Progenitor cell of endocrine pancreas (in vitro differentiated cells): ENCODE data around the gene INTS1. TPM values are rescaled to one million over a fixed set of nuclear protein-coding genes. Genes with fewer than 3 reads are reported as not detected.

Source experiments
- DNase-seq: peaks from one replicate; pipeline ENCODE4 v3.0.0; 2021; ENCODE audit warnings: low spot score; ENCODE audit not compliant: unreplicated experiment
- H3K27ac Mint-ChIP-seq: 2 replicates; pipeline ENCODE4 v1.8.0; 2021; ENCODE audit warnings: mild to moderate bottlenecking, moderate library complexity, mixed read lengths
- H3K27me3 Mint-ChIP-seq: 2 replicates; pipeline ENCODE4 v1.8.0; 2021; ENCODE audit warnings: mixed read lengths
- H3K36me3 Mint-ChIP-seq: 2 replicates; pipeline ENCODE4 v1.8.0; 2022; ENCODE audit warnings: mixed read lengths; ENCODE audit not compliant: insufficient read depth
- H3K4me1 Mint-ChIP-seq: 2 replicates; pipeline ENCODE4 v1.8.0; 2021; ENCODE audit warnings: low read depth, mixed read lengths
- H3K4me3 Mint-ChIP-seq: 2 replicates; pipeline ENCODE4 v1.8.0; 2021; ENCODE audit warnings: low read depth, mild to moderate bottlenecking, moderate library complexity, mixed read lengths
- H3K9me3 Mint-ChIP-seq: 2 replicates; pipeline ENCODE4 v1.8.0; 2021; ENCODE audit warnings: low read depth, mixed read lengths
- total RNA-seq: library from RNA; stranded (reverse); gene quantifications from 2 replicates; pipeline ENCODE4 v1.2.1, GENCODE V29; 2021
- TF ChIP-seq, protein P1 (sequence below): fragments of 200-600 bp; sonication (generic); IDR thresholded peaks from one replicate; pipeline ENCODE4 v1.5.0; 2021; ENCODE audit warnings: antibody characterized with exemption, mild to moderate bottlenecking; ENCODE audit not compliant: unreplicated experiment

INTS1 gene
- total RNA-seq, 1 donor from 2014 or later: 145 TPM

GRCh38 chr7:1455241-1455939 lies 48.8 kb downstream of the INTS1 start:
- DNase-seq: no peak
- no peaks in the 10 kb centered on the region for H3K36me3 Mint-ChIP-seq
- no peak overlapping the region for H3K27ac Mint-ChIP-seq
- H3K4me3 Mint-ChIP-seq: no peak overlapping the region
- no peaks in the 10 kb centered on the region for H3K9me3 Mint-ChIP-seq
- H3K27me3 Mint-ChIP-seq: peaks cover 2% of the 10 kb centered on the region
- TF ChIP-seq, protein P1, sequence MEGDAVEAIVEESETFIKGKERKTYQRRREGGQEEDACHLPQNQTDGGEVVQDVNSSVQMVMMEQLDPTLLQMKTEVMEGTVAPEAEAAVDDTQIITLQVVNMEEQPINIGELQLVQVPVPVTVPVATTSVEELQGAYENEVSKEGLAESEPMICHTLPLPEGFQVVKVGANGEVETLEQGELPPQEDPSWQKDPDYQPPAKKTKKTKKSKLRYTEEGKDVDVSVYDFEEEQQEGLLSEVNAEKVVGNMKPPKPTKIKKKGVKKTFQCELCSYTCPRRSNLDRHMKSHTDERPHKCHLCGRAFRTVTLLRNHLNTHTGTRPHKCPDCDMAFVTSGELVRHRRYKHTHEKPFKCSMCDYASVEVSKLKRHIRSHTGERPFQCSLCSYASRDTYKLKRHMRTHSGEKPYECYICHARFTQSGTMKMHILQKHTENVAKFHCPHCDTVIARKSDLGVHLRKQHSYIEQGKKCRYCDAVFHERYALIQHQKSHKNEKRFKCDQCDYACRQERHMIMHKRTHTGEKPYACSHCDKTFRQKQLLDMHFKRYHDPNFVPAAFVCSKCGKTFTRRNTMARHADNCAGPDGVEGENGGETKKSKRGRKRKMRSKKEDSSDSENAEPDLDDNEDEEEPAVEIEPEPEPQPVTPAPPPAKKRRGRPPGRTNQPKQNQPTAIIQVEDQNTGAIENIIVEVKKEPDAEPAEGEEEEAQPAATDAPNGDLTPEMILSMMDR: no peak
- peaks cover 2% of the 10 kb centered on the region for H3K4me1 Mint-ChIP-seq

- no peaks in the 10 kb centered on the region for H3K36me3 Mint-ChIP-seq
- H3K27me3 Mint-ChIP-seq: peaks cover 2% of the 10 kb centered on the region
- H3K4me3 Mint-ChIP-seq: no peak overlapping the region
- no peak overlapping the region for H3K27ac Mint-ChIP-seq
- TF ChIP-seq, protein P1: no peak
- DNase-seq: no peak
- no peaks in the 10 kb centered on the region for H3K9me3 Mint-ChIP-seq
- peaks cover 2% of the 10 kb centered on the region for H3K4me1 Mint-ChIP-seq
Observed at GRCh38 chr7:1454542-1454941, 49.6 kb downstream of the INTS1 start.

GRCh38 chr7:1452205-1452604 lies 52.0 kb downstream of the INTS1 start:
- Mint-ChIP-seq H3K27me3 (peaks cover under 1% of the 10 kb centered on the region), H3K4me3 (no peak overlapping the region), H3K9me3 (no peaks in the 10 kb centered on the region), H3K27ac (no peak overlapping the region), H3K4me1 (peaks cover 2% of the 10 kb centered on the region), H3K36me3 (no peaks in the 10 kb centered on the region)
- DNase-seq: no peak
- TF ChIP-seq, protein P1: no peak

DNA sequence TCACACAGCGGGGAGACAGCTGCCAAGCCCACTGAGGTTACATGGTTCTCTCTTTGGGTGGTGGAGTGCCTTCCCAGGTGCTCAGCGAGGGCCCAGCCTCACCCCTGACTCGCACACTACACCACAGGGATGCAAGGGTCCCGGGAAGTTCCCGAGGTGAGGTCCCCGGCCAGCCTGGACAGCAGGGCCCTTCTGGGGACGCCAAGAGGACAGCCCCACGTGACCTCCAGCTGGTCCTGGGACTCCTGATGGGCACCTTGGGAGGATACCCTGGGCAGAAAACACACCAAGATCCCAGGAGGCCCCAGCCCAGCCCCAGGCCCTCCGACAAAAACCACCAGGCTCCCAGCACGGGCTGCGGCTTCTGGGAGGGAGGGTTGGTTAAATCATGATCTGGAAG lies 53.2 kb downstream of the INTS1 start:
- TF ChIP-seq, protein P1: no peak
- Mint-ChIP-seq H3K4me3 (no peak overlapping the region), H3K36me3 (no peaks in the 10 kb centered on the region), H3K9me3 (no peaks in the 10 kb centered on the region), H3K27ac (no peak overlapping the region), H3K27me3 (no peaks in the 10 kb centered on the region), H3K4me1 (peaks cover 2% of the 10 kb centered on the region)
- DNase-seq: no peak

DNA sequence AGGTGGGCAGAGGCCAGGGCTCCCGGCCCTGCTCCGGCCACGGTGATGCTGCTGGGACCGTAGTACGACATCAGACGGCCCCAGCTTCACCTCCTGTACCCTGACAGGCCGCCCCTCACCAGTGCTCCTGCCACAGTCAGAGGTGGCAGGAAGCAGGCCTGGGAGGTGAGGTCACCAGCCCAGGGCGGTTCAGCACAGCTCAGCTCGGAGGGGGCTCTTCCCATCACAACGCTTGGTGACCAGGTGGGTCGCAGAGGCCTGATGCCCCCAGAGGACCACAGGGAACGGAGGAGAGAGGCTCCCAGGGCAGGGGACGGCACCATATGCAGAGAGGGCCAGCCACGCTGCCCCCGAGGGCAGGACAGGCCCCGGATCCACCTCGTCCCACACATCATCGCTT lies 53.8 kb downstream of the INTS1 start:
- Mint-ChIP-seq H3K9me3 (no peaks in the 10 kb centered on the region), H3K27ac (no peak overlapping the region), H3K4me3 (no peak overlapping the region), H3K27me3 (no peaks in the 10 kb centered on the region), H3K4me1 (peaks cover 2% of the 10 kb centered on the region), H3K36me3 (no peaks in the 10 kb centered on the region)
- DNase-seq: no peak
- TF ChIP-seq, protein P1: no peak
